GM12878 (cell line): ENCODE data around the gene PLXNA4. TPM values are rescaled to one million over a fixed set of nuclear protein-coding genes. Genes with fewer than 3 reads are reported as not detected.

Experiments
- ATAC-seq: fragments of 200-7000 bp; cut with Tn5 transposase; 3 replicates; pipeline ENCODE4 v1.9.1; 2020; ENCODE audit warnings: mild to moderate bottlenecking, moderate library complexity
- BruUV-seq: library from RNA; stranded (reverse); fragments of 400-500 nt; replicated peaks from 2 replicates; lab custom pipeline; 2021; lab: Mats Ljungman, UMichigan
- CTCF ChIA-PET: fragments of 300-600 bp; sonication (Branson Sonifier 250); formaldehyde crosslinking; extraction: SDS; loops from one replicate; lab custom pipeline; 2021; ENCODE audit warnings: inconsistent platforms; lab: Yijun Ruan, JAX
- POLR2A ChIA-PET: fragments of 350-600 bp; formaldehyde crosslinking; extraction: SDS; loops from one replicate; lab custom pipeline; 2021; ENCODE audit warnings: inconsistent platforms; lab: Charles Lee
- RAD21 ChIA-PET: fragments of 300-600 bp; sonication (Branson Sonifier 250); formaldehyde crosslinking; loops from one replicate; lab custom pipeline; 2023; ENCODE audit warnings: antibody characterized with exemption; ENCODE audit not compliant: unreplicated experiment; lab: Charles Lee
- SMC1A ChIA-PET: fragments of 300-600 bp; sonication (Branson Sonifier 250); formaldehyde crosslinking; loops from one replicate; lab custom pipeline; 2023; ENCODE audit not compliant: unreplicated experiment, uncharacterized antibody; lab: Charles Lee
- DNase-seq: peaks from one replicate; pipeline ENCODE4 v3.0.0-alpha.2; 2011; ENCODE audit warnings: low read depth, low spot score
- FAIRE-seq: peaks from 3 replicates; lab custom pipeline; 2011; peaks lifted over from hg19 to GRCh38; lab: Jason Lieb, UNC
- H2AFZ ChIP-seq: 2 replicates; pipeline ENCODE4 v1.6.0; 2011; ENCODE audit warnings: low read depth, low read length, control low read depth; ENCODE audit not compliant: control insufficient read depth
- H3K27ac ChIP-seq: 2 replicates; pipeline ENCODE4 v1.5.1; 2011; ENCODE audit warnings: control low read depth; ENCODE audit not compliant: control insufficient read depth, insufficient read depth
- H3K27me3 ChIP-seq, 2 experiments: replicated peaks in 1 of 2; 2 replicates each; pipeline versions ENCODE4 v1.6.0 to v1.6.1; 2011; ENCODE audit warnings: low read length in 1 of 2; ENCODE audit not compliant: control insufficient read depth in 2 of 2, insufficient read depth in 2 of 2
- H3K36me3 ChIP-seq, 2 experiments: 2 replicates each; pipeline ENCODE4 v1.5.1; 2011; ENCODE audit warnings: low read length in 1 of 2; ENCODE audit not compliant: control insufficient read depth in 2 of 2, insufficient read depth in 2 of 2
- H3K4me1 ChIP-seq: 2 replicates; pipeline ENCODE4 v1.6.1; 2011; ENCODE audit warnings: mild to moderate bottlenecking, low read length, moderate library complexity, mixed read lengths; ENCODE audit not compliant: control insufficient read depth, insufficient read depth
- H3K4me2 ChIP-seq: 2 replicates; pipeline ENCODE4 v1.6.0; 2011; ENCODE audit warnings: control low read depth; ENCODE audit not compliant: control insufficient read depth, insufficient read depth
- H3K4me3 ChIP-seq: fragments of 200-600 bp; sonication (generic); 2 replicates; pipeline ENCODE4 v1.5.1; 2016
- H3K79me2 ChIP-seq: 2 replicates; pipeline ENCODE4 v1.6.0; 2011; ENCODE audit warnings: low read length; ENCODE audit not compliant: control insufficient read depth, insufficient read depth
- H3K9ac ChIP-seq: 2 replicates; pipeline ENCODE4 v1.8.0; 2011; ENCODE audit warnings: low read length, control low read depth, mixed read lengths; ENCODE audit not compliant: control insufficient read depth, insufficient read depth
- H3K9me3 ChIP-seq: replicated peaks from 3 replicates; pipeline ENCODE4 v1.5.1; 2011; ENCODE audit warnings: mild to moderate bottlenecking, low read length; ENCODE audit not compliant: control insufficient read depth, insufficient read depth
- H4K20me1 ChIP-seq: 2 replicates; pipeline ENCODE4 v1.6.0; 2011; ENCODE audit not compliant: control insufficient read depth, insufficient read depth
- E2F8 ChIP-seq: fragments of 450-650 bp; IDR thresholded peaks from 2 replicates; pipeline ENCODE4 v1.6.1; 2018; ENCODE audit warnings: mild to moderate bottlenecking, low read depth, moderate library complexity; ENCODE audit not compliant: partially characterized antibody
- ESRRA ChIP-seq: IDR thresholded peaks from 2 replicates; pipeline ENCODE4 v1.6.1; 2012; ENCODE audit warnings: mild to moderate bottlenecking, low read length, improper control_type of control experiment
- HSF1 ChIP-seq: fragments of 150-350 bp; IDR thresholded peaks from 2 replicates; pipeline ENCODE4 v1.6.1; 2014; ENCODE audit warnings: mild to moderate bottlenecking, low read depth, low read length
- KAT2A ChIP-seq: conservative IDR thresholded peaks from 2 replicates; pipeline ENCODE4 v1.6.1; 2011; ENCODE audit warnings: low read depth, low read length; ENCODE audit not compliant: control insufficient read depth
- MYC ChIP-seq: IDR thresholded peaks from 2 replicates; pipeline ENCODE4 v1.6.1; 2011; ENCODE audit warnings: mild to moderate bottlenecking, low read length, moderate library complexity, inconsistent platforms; ENCODE audit not compliant: insufficient read depth, insufficient replicate concordance, insufficient read length, severe bottlenecking
- NFXL1 ChIP-seq: fragments of 450-650 bp; IDR thresholded peaks from 2 replicates; pipeline ENCODE4 v1.6.1; 2017; ENCODE audit warnings: antibody characterized with exemption, mild to moderate bottlenecking, borderline replicate concordance
- RB1 ChIP-seq: fragments of 450-650 bp; formaldehyde crosslinking; IDR thresholded peaks from 2 replicates; pipeline ENCODE4 v1.6.1; 2017; ENCODE audit warnings: mild to moderate bottlenecking, borderline replicate concordance
- SMC3 ChIP-seq: IDR thresholded peaks from 2 replicates; pipeline ENCODE4 v1.6.1; 2011; ENCODE audit warnings: low read length, improper control_type of control experiment, borderline replicate concordance
- STAT1 ChIP-seq: fragments of 450-650 bp; conservative IDR thresholded peaks from 2 replicates; pipeline ENCODE4 v1.6.1; 2014; ENCODE audit warnings: antibody characterized with exemption, mild to moderate bottlenecking
- YBX1 ChIP-seq: fragments of 450-650 bp; IDR thresholded peaks from 2 replicates; pipeline ENCODE4 v1.6.1; 2016; ENCODE audit warnings: antibody characterized with exemption
- ZNF274 ChIP-seq: IDR thresholded peaks from one replicate; pipeline ENCODE4 v1.8.0; 2011; ENCODE audit not compliant: insufficient read length, insufficient read depth
- ZZZ3 ChIP-seq: IDR thresholded peaks from 2 replicates; pipeline ENCODE4 v1.6.1; 2011; ENCODE audit warnings: low read depth; ENCODE audit not compliant: control insufficient read depth, insufficient read length
- WGBS: methylation state at CpG from one replicate; pipeline ENCODE4 v1.1.6; 2016; ENCODE audit warnings: low lambda C conversion rate; ENCODE audit not compliant: insufficient replicate concordance, insufficient coverage; ENCODE audit errors: missing lambda C conversion rate; 5-methylcytosine and 5-hydroxymethylcytosine counted together
- in situ Hi-C: fragments of 300-500 bp; cut with MboI; formaldehyde crosslinking; loops from 9 replicates; pipeline ENCODE4 v1.14.3; 2018; ENCODE audit warnings: mixed read lengths
- intact Hi-C: fragments of 100-400 bp; cut with micrococcal nuclease; formaldehyde crosslinking; loops from one replicate; pipeline ENCODE4 v1.14.2; 2022; ENCODE audit not compliant: unreplicated experiment
- polyA plus RNA-seq, 11 experiments: library from polyadenylated mRNA; depleted of rRNA in 4 of 11; unstranded in 6 of 11; stranded (reverse) in 5 of 11; fragments of >200 nt; fragmentation: Nextera tagmentation in 4 of 11; fragmentation: Illumina TruSeq in 1 of 11; extraction: Ambion mirVana in 4 of 11; extraction: Trizol in 1 of 11; gene quantifications; 1 replicate in 1 of 11; 2 replicates in 10 of 11; pipeline versions ENCODE4 v1.2.1 to v1.2.3, GENCODE V29; 2011 to 2016; ENCODE audit warnings: inconsistent platforms in 2 of 11, missing spikeins in 2 of 11, low read depth in 1 of 11
- total RNA-seq, 4 experiments: library from RNA; depleted of rRNA in 3 of 4; stranded (reverse); fragments of >200 nt in 3 of 4; fragmentation: Illumina TruSeq in 1 of 4; extraction: Trizol in 1 of 4; gene quantifications; 2 replicates each; pipeline versions ENCODE4 v1.2.1 to v1.2.3, GENCODE V29; 2013 to 2021

The PLXNA4 gene
- total and polyA plus RNA-seq, 10 of the 15 experiments (the other 5 are each of a cell fraction or from before 2014, with no cell fraction given), result 0.03 TPM; not detected in 9

GRCh38 chr7:132480534-132480933 is 95.7 kb downstream of the PLXNA4 start:
- no TSS peak for BruUV-seq
- RAD21 ChIA-PET, result no interaction called here
- H3K9ac ChIP-seq, result no peak overlapping the region
- H3K36me3 ChIP-seq, result no peaks in the 10 kb centered on the region
- in situ Hi-C loops (no loop called here), intact Hi-C loops (no loop called here)
- TF ChIP-seq ESRRA (no peak), ZNF274 (no peak), HSF1 (no peak), MYC (no peak), STAT1 (no peak), SMC3 (no peak), KAT2A (no peak), RB1 (no peak), NFXL1 (no peak), ZZZ3 (no peak), YBX1 (no peak), E2F8 (no peak)
- FAIRE-seq (no peak), ATAC-seq (no peak), DNase-seq (no peak)
- no peaks in the 10 kb centered on the region for H3K4me1 ChIP-seq
- peaks cover 2% of the 10 kb centered on the region in 2 experiments; a peak in 3 of 4 replicates for H3K27me3 ChIP-seq
- no peak overlapping the region for H3K27ac ChIP-seq
- H3K4me2 ChIP-seq, result no peak overlapping the region
- H3K79me2 ChIP-seq, result no peaks in the 10 kb centered on the region
- H2AFZ ChIP-seq, result no peak overlapping the region
- WGBS, result 23% methylated on average over 9 of the region's 9 CpGs
- H3K4me3 ChIP-seq, result no peak overlapping the region
- no peaks in the 10 kb centered on the region for H3K9me3 ChIP-seq
- POLR2A ChIA-PET, result no interaction called here
- SMC1A ChIA-PET, result no interaction called here
- CTCF ChIA-PET, result no interaction called here
- H4K20me1 ChIP-seq, result no peaks in the 10 kb centered on the region
